ENCODE data around the gene CACNA1A.
"Not testable (repeated sequence)": the region's sequence is repeated elsewhere in the genome, so short reads cannot be mapped to it uniquely, and the experiment has no call there.

The CACNA1A gene

GRCh38 chr19:13506471-13506820 lies at the start of gene CACNA1A:
Gene CACNA1A (minus strand): TSS chr19:13506479. CDS start chr19:13506224, 255 bp downstream.
- DNase-seq: no peak

- DNase-seq: no peak
Measured at GRCh38 chr19:13554506-13555240, 48.4 kb upstream of the CACNA1A start.

GRCh38 chr19:13553880-13554400 lies 47.7 kb upstream of the CACNA1A start:
- DNase-seq: no peak

GRCh38 chr19:13548131-13548530 lies 41.9 kb upstream of the CACNA1A start:
- DNase-seq: no peak

- DNase-seq: no peak
Measured at GRCh38 chr19:13547102-13547501, 40.8 kb upstream of the CACNA1A start.

- DNase-seq: no peak
Measured at GRCh38 chr19:13544423-13544822, 38.1 kb upstream of the CACNA1A start.

GRCh38 chr19:13541554-13541953 lies 35.3 kb upstream of the CACNA1A start:
- DNase-seq: no peak

GRCh38 chr19:13539332-13539731 lies 33.1 kb upstream of the CACNA1A start:
- DNase-seq: no peak

GRCh38 chr19:13538601-13539253 lies 32.4 kb upstream of the CACNA1A start:
- DNase-seq: no peak

- no peak for DNase-seq
Measured at GRCh38 chr19:13537454-13537853, 31.2 kb upstream of the CACNA1A start.

GRCh38 chr19:13530720-13531119 lies 24.4 kb upstream of the CACNA1A start:
- DNase-seq: no peak

- DNase-seq: not testable (repeated sequence)
Measured at GRCh38 chr19:13529721-13530120, 23.4 kb upstream of the CACNA1A start.

GRCh38 chr19:13526552-13526951 lies 20.3 kb upstream of the CACNA1A start:
- DNase-seq: no peak

GRCh38 chr19:13521066-13521465 lies 14.8 kb upstream of the CACNA1A start:
- DNase-seq: no peak

GRCh38 chr19:13511947-13512346 lies 5.7 kb upstream of the CACNA1A start:
- no peak for DNase-seq

- DNase-seq: no peak
Measured at GRCh38 chr19:13507053-13507611, 853 bp upstream of the CACNA1A start.

- no peak for DNase-seq
Measured at GRCh38 chr19:13505761-13506470, 363 bp downstream of the CACNA1A start.

GRCh38 chr19:13505164-13505695 lies 1.0 kb downstream of the CACNA1A start:
- no peak for DNase-seq

- DNase-seq: no peak
Measured at GRCh38 chr19:13503570-13504235, 2.6 kb downstream of the CACNA1A start.

GRCh38 chr19:13502231-13502630 lies 4.0 kb downstream of the CACNA1A start:
- no peak for DNase-seq

GRCh38 chr19:13499692-13500091 lies 6.6 kb downstream of the CACNA1A start:
- DNase-seq: no peak

GRCh38 chr19:13493516-13494310 lies 12.6 kb downstream of the CACNA1A start:
- DNase-seq: no peak
